ENCODE data around the gene KNL1. TPM values are rescaled to one million over a fixed set of nuclear protein-coding genes. Genes with fewer than 3 reads are reported as not detected.
A peak's percentile ranks its signal among the peaks of the same experiment; 100 is the strongest.

KNL1 gene
- total and polyA plus RNA-seq, 2 donors = 2.4 to 25.8 TPM

- under 1% methylated on average over 81 of the region's 81 CpGs for WGBS
- H3K4me3 ChIP-seq (ENCODE audit: low read length in 2 of 2) = peak within 1 kb of the TSS; percentile 87 to 91
- H3K9me3 ChIP-seq (ENCODE audit: control insufficient read depth in 2 of 2, insufficient read depth in 1 of 2, low read length in 1 of 2) = no peaks in the 10 kb centered on the region
- H3K27me3 ChIP-seq (ENCODE audit: control insufficient read depth in 2 of 2, insufficient read depth in 1 of 2, low read length in 1 of 2) = no peaks in the 10 kb centered on the region
- peak within 1 kb of the TSS; percentile 100 for H3K27ac ChIP-seq (ENCODE audit: low read depth in 1 of 2, low read length in 1 of 2)
- DNase-seq (ENCODE audit: low read depth in 6 of 9, low spot score in 9 of 9) = peak; percentile 83 to 96 (median 92)
- peaks cover 13 to 17% of the 10 kb centered on the region in 2 donors for H3K4me1 ChIP-seq (ENCODE audit: control insufficient read depth in 2 of 2, insufficient read depth in 2 of 2, low read length in 2 of 2)
- H3K36me3 ChIP-seq (ENCODE audit: control insufficient read depth in 2 of 2, insufficient read depth in 2 of 2, low read length in 1 of 2) = peaks cover 10 to 12% of the 10 kb centered on the region in 2 donors
These were observed 100.8 kb downstream of the KNL1 start, which contains the start of gene RAD51 for GRCh38 chr15:40694688-40695468. Gene RAD51 (plus strand): TSS chr15:40695174. CDS start chr15:40698759, 3,585 bp downstream.

GRCh38 chr15:40695469-40695890 is 101.4 kb downstream of the KNL1 start:
- Histone ChIP-seq H3K27ac (ENCODE audit: low read depth in 1 of 2, low read length in 1 of 2) (peak overlapping the region in 1 of 2 donors; percentile 100), H3K4me1 (ENCODE audit: control insufficient read depth in 2 of 2, insufficient read depth in 2 of 2, low read length in 2 of 2) (peaks cover 13 to 17% of the 10 kb centered on the region in 2 donors), H3K27me3 (ENCODE audit: control insufficient read depth in 2 of 2, insufficient read depth in 1 of 2, low read length in 1 of 2) (no peaks in the 10 kb centered on the region), H3K36me3 (ENCODE audit: control insufficient read depth in 2 of 2, insufficient read depth in 2 of 2, low read length in 1 of 2) (peaks cover 12 to 18% of the 10 kb centered on the region in 2 donors), H3K4me3 (ENCODE audit: low read length in 2 of 2) (peak overlapping the region; percentile 87 to 91), H3K9me3 (ENCODE audit: control insufficient read depth in 2 of 2, insufficient read depth in 1 of 2, low read length in 1 of 2) (no peaks in the 10 kb centered on the region)
- peak in 2 of 9 donors; percentile 7 to 43 for DNase-seq (ENCODE audit: low read depth in 6 of 9, low spot score in 9 of 9)
- under 1% methylated on average over 24 of the region's 24 CpGs for WGBS

- no peak overlapping the region for H3K27ac ChIP-seq (ENCODE audit: low read depth in 1 of 2, low read length in 1 of 2)
- DNase-seq (ENCODE audit: low read depth in 6 of 9, low spot score in 9 of 9) = no peak
- peak overlapping the region in 1 of 2 donors; percentile 87 for H3K4me3 ChIP-seq (ENCODE audit: low read length in 2 of 2)
- H3K36me3 ChIP-seq (ENCODE audit: control insufficient read depth in 2 of 2, insufficient read depth in 2 of 2, low read length in 1 of 2) = peaks cover 16 to 25% of the 10 kb centered on the region in 2 donors
- WGBS = 95% methylated on average over 11 of the region's 11 CpGs
- no peaks in the 10 kb centered on the region for H3K27me3 ChIP-seq (ENCODE audit: control insufficient read depth in 2 of 2, insufficient read depth in 1 of 2, low read length in 1 of 2)
- H3K4me1 ChIP-seq (ENCODE audit: control insufficient read depth in 2 of 2, insufficient read depth in 2 of 2, low read length in 2 of 2) = peaks cover 13 to 17% of the 10 kb centered on the region in 2 donors
- no peaks in the 10 kb centered on the region for H3K9me3 ChIP-seq (ENCODE audit: control insufficient read depth in 2 of 2, insufficient read depth in 1 of 2, low read length in 1 of 2)
These were observed 102.2 kb downstream of the KNL1 start for GRCh38 chr15:40696228-40696627.

GRCh38 chr15:40697916-40698315 is 103.9 kb downstream of the KNL1 start:
- Histone ChIP-seq H3K4me3 (ENCODE audit: low read length in 2 of 2) (no peak overlapping the region), H3K9me3 (ENCODE audit: control insufficient read depth in 2 of 2, insufficient read depth in 1 of 2, low read length in 1 of 2) (no peaks in the 10 kb centered on the region), H3K27ac (ENCODE audit: low read depth in 1 of 2, low read length in 1 of 2) (no peak overlapping the region), H3K27me3 (ENCODE audit: control insufficient read depth in 2 of 2, insufficient read depth in 1 of 2, low read length in 1 of 2) (no peaks in the 10 kb centered on the region), H3K36me3 (ENCODE audit: control insufficient read depth in 2 of 2, insufficient read depth in 2 of 2, low read length in 1 of 2) (peaks cover 18 to 35% of the 10 kb centered on the region in 2 donors), H3K4me1 (ENCODE audit: control insufficient read depth in 2 of 2, insufficient read depth in 2 of 2, low read length in 2 of 2) (peaks cover 13 to 17% of the 10 kb centered on the region in 2 donors)
- DNase-seq (ENCODE audit: low read depth in 6 of 9, low spot score in 9 of 9) = no peak
- 98% methylated on average over 7 of the region's 7 CpGs for WGBS

GRCh38 chr15:40702077-40702476 is 108.0 kb downstream of the KNL1 start:
- peaks cover 18 to 55% of the 10 kb centered on the region in 2 donors for H3K36me3 ChIP-seq (ENCODE audit: control insufficient read depth in 2 of 2, insufficient read depth in 2 of 2, low read length in 1 of 2)
- no peaks in the 10 kb centered on the region for H3K9me3 ChIP-seq (ENCODE audit: control insufficient read depth in 2 of 2, insufficient read depth in 1 of 2, low read length in 1 of 2)
- H3K27ac ChIP-seq (ENCODE audit: low read depth in 1 of 2, low read length in 1 of 2) = no peak overlapping the region
- DNase-seq (ENCODE audit: low read depth in 6 of 9, low spot score in 9 of 9) = peak in 2 of 9 donors; percentile 11 to 48
- H3K4me1 ChIP-seq (ENCODE audit: control insufficient read depth in 2 of 2, insufficient read depth in 2 of 2, low read length in 2 of 2) = no peaks in the 10 kb centered on the region
- H3K27me3 ChIP-seq (ENCODE audit: control insufficient read depth in 2 of 2, insufficient read depth in 1 of 2, low read length in 1 of 2) = no peaks in the 10 kb centered on the region
- 96% methylated on average over 7 of the region's 7 CpGs for WGBS
- no peak overlapping the region for H3K4me3 ChIP-seq (ENCODE audit: low read length in 2 of 2)

GRCh38 chr15:40706121-40706520 is 112.1 kb downstream of the KNL1 start:
- Histone ChIP-seq H3K27ac (ENCODE audit: low read depth in 1 of 2, low read length in 1 of 2) (no peak overlapping the region), H3K4me3 (ENCODE audit: low read length in 2 of 2) (no peak overlapping the region), H3K27me3 (ENCODE audit: control insufficient read depth in 2 of 2, insufficient read depth in 1 of 2, low read length in 1 of 2) (no peaks in the 10 kb centered on the region), H3K36me3 (ENCODE audit: control insufficient read depth in 2 of 2, insufficient read depth in 2 of 2, low read length in 1 of 2) (peaks cover 13 to 50% of the 10 kb centered on the region in 2 donors), H3K4me1 (ENCODE audit: control insufficient read depth in 2 of 2, insufficient read depth in 2 of 2, low read length in 2 of 2) (no peaks in the 10 kb centered on the region), H3K9me3 (ENCODE audit: control insufficient read depth in 2 of 2, insufficient read depth in 1 of 2, low read length in 1 of 2) (no peaks in the 10 kb centered on the region)
- WGBS = 97% methylated on average over 2 of the region's 2 CpGs
- no peak for DNase-seq (ENCODE audit: low read depth in 6 of 9, low spot score in 9 of 9)

Other genes starting within 250 kb of the KNL1 start
- gene PHGR1, start 243.2 kb upstream of the KNL1 start, total RNA-seq = 0.14 TPM
- 4.5 TPM for gene PHGR1, start 243.2 kb upstream of the KNL1 start, polyA plus RNA-seq
- gene DISP2, start 236.0 kb upstream of the KNL1 start, total RNA-seq = 0.19 TPM
- gene DISP2, start 236.0 kb upstream of the KNL1 start, polyA plus RNA-seq = 0.55 TPM
- gene KNSTRN, start 211.5 kb upstream of the KNL1 start, total RNA-seq = 44.4 TPM
- 12.5 TPM for gene KNSTRN, start 211.5 kb upstream of the KNL1 start, polyA plus RNA-seq
- 18.8 TPM for gene IVD, start 188.5 kb upstream of the KNL1 start, total RNA-seq
- 28.3 TPM for gene IVD, start 188.5 kb upstream of the KNL1 start, polyA plus RNA-seq
- gene BAHD1, start 153.3 kb upstream of the KNL1 start, total RNA-seq = 9.4 TPM
- 19.1 TPM for gene BAHD1, start 153.3 kb upstream of the KNL1 start, polyA plus RNA-seq
- 5.1 TPM for gene CHST14, start 123.3 kb upstream of the KNL1 start, total RNA-seq
- 11.9 TPM for gene CHST14, start 123.3 kb upstream of the KNL1 start, polyA plus RNA-seq
- 21.2 TPM for gene CCDC32, start 29.2 kb upstream of the KNL1 start, total RNA-seq
- gene CCDC32, start 29.2 kb upstream of the KNL1 start, polyA plus RNA-seq = 39.2 TPM
- 10.7 TPM for gene RPUSD2, start 24.9 kb upstream of the KNL1 start, total RNA-seq
- 15.2 TPM for gene RPUSD2, start 24.9 kb upstream of the KNL1 start, polyA plus RNA-seq
- gene RAD51, start 100.9 kb downstream of the KNL1 start, total RNA-seq = 12.3 TPM
- gene RAD51, start 100.9 kb downstream of the KNL1 start, polyA plus RNA-seq = 1.2 TPM
- 15.0 TPM for gene RMDN3, start 161.0 kb downstream of the KNL1 start, total RNA-seq
- 27.0 TPM for gene RMDN3, start 161.0 kb downstream of the KNL1 start, polyA plus RNA-seq
- gene GCHFR, start 169.8 kb downstream of the KNL1 start, total RNA-seq = 57.0 TPM
- gene GCHFR, start 169.8 kb downstream of the KNL1 start, polyA plus RNA-seq = 33.7 TPM
- gene C15orf62, start 175.7 kb downstream of the KNL1 start, total RNA-seq = 1.1 TPM
- 1.8 TPM for gene C15orf62, start 175.7 kb downstream of the KNL1 start, polyA plus RNA-seq
- 16.9 TPM for gene ZFYVE19, start 212.8 kb downstream of the KNL1 start, total RNA-seq
- gene ZFYVE19, start 212.8 kb downstream of the KNL1 start, polyA plus RNA-seq = 43.5 TPM
- 45.0 TPM for gene DNAJC17, start 213.2 kb downstream of the KNL1 start, total RNA-seq
- 62.9 TPM for gene DNAJC17, start 213.2 kb downstream of the KNL1 start, polyA plus RNA-seq
- gene PPP1R14D, start 234.5 kb downstream of the KNL1 start, total RNA-seq = 0.14 TPM
- gene PPP1R14D, start 234.5 kb downstream of the KNL1 start, polyA plus RNA-seq = 1.2 TPM
- gene SPINT1, start 249.8 kb downstream of the KNL1 start, total RNA-seq = 9.2 TPM
- gene SPINT1, start 249.8 kb downstream of the KNL1 start, polyA plus RNA-seq = 33.8 TPM

Measured in thymus (tissue), 11 donors.